GM18520 (cell line): ENCODE results near the gene ZFPM1.

Experiments
- ATAC-seq: cut with Tn5 transposase; IDR thresholded peaks from one replicate; pipeline ENCODE4 v1.9.1; 2021; ENCODE audit not compliant: unreplicated experiment

ZFPM1 gene

GRCh38 chr16:88558457-88559442 lies 105.7 kb downstream of the ZFPM1 start:
- ATAC-seq, result no peak

GRCh38 chr16:88560714-88561484 lies 107.8 kb downstream of the ZFPM1 start:
- ATAC-seq, result no peak

DNA sequence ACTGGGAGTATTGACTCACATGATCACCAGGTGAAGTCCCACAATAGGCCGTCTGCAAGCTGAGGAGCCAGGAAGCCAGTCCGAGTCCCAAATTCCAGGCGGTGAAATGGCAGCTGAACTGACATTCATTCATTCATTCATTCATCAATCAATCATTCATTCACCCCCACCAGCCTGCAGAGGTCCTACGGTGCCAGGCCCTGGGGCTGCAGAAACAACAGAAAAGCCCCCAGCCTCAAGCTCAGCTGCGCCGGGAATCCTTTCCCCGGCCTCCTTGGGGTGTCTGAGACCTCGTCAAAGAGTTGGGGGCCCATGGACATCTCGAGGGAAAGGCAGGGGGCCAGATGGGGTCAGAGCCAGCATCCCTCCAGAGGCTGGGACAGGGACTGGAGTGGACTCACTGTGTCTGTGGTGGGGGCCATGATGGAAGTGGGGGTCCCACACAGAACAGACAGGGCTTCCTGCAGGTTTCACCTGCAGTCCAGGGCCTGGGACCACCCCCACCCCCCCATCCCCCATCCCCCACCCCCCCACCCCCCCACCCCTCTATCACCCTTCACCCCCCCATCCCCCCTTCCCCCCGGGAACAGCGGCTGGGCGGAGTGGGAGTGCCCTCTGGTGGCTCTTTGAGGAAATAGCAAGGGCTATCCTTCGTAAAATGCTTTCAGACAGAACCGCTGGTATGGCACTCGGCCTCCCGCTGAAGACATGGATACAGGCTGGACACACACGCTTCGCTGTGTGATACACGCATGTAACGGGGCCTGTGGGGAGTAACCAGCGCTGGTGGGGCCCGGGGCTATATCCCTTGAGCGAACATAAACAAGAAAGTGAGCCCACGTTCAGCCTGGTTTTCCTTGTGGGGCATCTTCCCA lies 108.6 kb downstream of the ZFPM1 start:
- no peak for ATAC-seq

DNA sequence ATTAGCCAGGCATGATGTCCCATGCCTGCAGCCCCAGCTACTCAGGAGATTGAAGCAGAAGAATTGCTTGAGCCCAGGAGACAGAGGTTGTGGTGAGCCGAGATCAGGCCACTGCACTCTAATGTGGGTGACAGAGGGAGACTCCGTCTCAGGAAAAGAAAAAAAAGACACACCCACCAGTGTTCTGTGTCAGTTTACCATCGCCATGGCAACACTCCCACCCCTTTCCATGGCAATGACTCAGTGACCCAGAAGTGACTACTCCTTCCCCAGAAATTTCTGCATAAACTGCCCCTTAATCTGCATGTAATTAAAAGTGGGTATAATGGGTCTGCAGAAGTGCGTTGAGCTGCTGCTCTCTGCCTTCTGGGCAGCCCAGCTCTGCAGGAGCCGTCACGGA lies 113.1 kb downstream of the ZFPM1 start:
- ATAC-seq, result no peak

DNA sequence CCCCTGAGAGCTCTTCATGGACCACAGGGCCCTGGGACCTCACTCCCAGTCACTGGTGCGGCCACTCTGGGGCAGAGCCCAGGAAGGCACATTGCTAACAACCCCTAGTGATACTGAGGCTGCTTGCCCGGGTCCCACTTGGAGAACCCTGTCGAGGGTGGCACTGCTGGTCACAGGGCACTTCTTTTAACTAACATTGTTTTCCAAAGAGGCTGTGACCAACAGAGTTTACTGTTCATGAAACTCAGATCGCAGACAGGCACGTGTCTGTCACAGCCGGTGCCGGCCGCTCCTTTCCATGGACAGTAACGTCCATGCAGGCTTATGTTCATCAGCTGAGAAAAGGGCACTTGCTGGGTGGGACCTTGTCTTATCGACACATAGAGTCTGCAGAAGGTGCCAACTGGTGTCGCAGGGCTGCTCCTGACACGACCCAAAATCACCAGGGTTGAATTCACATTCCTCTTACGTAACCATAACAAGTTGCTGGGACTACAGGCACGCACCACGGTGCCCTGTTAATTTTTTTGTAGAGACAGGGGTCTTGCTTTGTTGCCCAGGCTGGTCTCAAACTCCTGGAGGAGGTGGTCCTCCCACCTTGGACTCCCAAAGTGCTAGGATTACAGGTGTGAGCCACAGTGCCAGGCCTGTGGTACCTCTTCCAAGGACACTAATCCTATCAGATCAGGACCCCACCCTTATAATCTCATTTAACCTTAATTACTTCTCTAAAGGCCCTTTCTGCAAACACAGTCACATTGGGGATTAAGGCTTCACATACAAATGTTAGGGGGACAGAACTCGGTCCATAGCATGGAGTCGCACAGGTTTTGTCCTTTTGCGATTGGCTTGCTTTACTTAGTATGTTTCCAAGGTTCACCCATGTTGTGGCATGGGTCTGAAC lies 115.9 kb downstream of the ZFPM1 start:
- ATAC-seq, result no peak

GRCh38 chr16:88569614-88569984 lies 116.5 kb downstream of the ZFPM1 start:
- ATAC-seq, result peak; percentile 5

DNA sequence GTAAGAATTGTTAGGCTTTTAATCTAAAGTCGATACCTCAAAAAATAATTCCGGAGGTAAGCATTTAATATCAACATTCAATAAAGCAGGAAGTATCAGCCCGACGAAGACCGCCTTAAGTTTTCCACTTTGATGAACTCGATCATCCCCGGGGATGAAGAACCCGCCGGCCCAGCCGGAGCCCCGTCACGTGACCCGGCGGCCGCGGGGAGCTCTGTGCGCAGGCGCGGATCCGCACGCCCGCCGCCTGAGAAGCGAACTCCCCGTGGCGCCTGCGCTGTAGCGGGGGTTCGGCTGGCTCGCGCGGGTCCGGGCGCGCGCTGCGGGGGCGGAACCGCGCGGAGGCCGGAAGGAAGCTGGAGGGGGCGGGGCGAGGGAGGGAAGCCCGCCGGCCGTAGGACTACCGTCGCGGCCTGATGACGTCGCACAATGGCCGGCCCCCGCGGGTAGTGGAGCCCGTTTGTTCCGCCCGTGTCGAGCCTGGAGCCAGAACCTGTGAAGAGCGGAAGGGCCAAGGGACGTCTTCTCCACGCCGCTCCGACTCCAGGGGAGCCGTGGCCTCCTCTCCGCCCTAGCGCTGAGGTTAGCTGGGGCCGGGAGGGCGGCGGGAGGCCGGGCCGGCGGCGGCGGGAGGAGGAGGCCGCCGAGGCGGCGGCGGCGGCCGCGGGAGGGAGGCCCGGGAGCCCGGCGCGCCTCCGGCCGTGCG lies 117.1 kb downstream of the ZFPM1 start, which contains the start of gene ZC3H18:
Gene ZC3H18 (plus strand): TSS at position 419 of the 706 bp plus-strand sequence. CDS start 6,721 bp downstream, outside the sequence.
- ATAC-seq, result peak; percentile 66

- no peak for ATAC-seq
Measured at GRCh38 chr16:88570691-88571092, 117.6 kb downstream of the ZFPM1 start.

DNA sequence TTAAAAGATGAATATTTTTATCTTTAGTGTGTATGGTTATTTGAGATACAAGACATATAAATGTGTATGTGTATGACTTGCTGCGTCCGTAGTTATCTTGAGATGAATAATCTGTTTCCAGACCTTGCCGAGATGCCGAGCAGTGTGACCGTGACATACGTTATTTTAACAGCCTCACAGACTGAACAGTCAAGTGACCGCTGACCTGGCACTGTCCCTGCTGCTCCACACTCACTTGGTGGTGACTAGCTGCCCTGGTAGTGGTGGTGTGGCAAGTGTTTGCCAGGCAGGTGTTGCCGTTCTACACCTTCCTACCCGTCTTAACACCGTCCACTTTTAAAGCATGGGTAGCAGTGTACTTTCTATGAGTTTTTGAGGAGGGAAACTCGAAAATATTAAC lies 122.2 kb downstream of the ZFPM1 start:
- no peak for ATAC-seq

- no peak for ATAC-seq
Measured at GRCh38 chr16:88576307-88576706, 123.2 kb downstream of the ZFPM1 start.

DNA sequence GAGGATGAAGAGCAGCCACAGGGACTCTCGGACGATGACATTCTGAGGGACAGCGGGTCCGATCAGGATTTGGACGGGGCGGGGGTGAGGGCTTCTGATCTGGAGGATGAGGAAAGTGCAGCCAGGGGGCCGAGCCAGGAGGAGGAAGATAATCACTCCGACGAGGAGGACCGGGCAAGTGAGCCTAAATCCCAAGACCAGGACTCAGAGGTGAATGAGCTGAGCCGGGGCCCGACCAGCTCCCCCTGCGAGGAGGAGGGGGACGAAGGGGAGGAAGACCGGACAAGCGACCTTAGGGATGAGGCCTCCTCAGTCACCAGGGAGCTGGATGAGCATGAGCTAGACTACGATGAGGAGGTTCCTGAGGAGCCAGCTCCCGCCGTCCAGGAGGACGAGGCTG lies 124.1 kb downstream of the ZFPM1 start:
- no peak for ATAC-seq

GRCh38 chr16:88578446-88579313 lies 125.6 kb downstream of the ZFPM1 start:
- ATAC-seq, result no peak

DNA sequence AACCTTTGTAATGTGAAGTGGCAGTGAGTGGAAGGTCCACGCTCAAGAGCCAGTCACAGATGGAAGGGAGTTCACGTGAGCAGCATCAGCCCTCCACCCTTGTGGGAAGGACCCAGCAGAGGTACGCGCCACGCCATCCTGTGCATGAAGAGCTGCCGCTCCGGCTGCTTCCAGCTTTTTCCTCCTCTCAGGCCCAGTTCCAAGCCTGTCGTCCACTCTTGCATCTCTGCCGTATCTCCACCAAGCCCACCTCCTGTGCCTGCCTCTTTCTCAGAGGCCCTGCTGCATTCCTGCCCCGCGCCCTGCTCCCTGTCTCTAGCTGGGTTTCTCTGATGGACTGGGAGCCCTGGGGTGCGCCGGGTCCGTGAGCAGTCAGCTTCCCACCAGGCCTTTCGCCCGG lies 127.3 kb downstream of the ZFPM1 start:
- ATAC-seq, result no peak

GRCh38 chr16:88581033-88581432 lies 128.0 kb downstream of the ZFPM1 start:
- no peak for ATAC-seq

DNA sequence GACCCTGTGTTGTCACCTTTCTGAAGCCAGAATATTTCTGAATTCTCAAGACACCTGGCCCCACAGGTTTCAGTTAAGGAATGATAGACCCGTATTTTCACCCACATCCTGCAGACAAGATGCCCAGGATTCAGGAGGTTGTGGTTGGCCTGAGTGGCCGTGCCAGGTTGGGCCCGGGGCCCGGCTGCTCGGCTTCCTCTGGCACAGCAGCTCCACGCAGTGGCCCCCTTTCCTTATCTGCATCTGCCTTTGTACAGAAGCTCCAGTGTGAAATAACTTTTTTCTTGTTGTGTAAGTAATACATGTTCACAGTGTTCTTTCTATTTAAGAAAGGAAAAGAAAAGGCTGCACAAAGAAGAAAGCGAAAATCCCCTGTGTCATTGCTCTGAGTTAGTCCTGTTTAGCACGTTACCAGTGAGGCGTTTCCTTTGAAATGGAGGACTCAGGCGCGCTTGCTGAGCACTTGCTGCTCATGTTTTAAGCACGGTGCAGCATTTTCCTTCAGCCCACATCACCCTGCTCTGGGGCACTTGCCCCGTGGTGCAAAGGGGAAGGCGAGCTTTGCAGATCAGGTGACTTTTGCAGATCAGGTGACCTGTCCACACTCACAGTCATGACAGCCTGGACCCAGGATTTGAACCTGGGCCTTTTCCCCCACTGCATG lies 130.0 kb downstream of the ZFPM1 start:
- ATAC-seq, result no peak

- ATAC-seq, result no peak
Measured at GRCh38 chr16:88584676-88585075, 131.6 kb downstream of the ZFPM1 start.

DNA sequence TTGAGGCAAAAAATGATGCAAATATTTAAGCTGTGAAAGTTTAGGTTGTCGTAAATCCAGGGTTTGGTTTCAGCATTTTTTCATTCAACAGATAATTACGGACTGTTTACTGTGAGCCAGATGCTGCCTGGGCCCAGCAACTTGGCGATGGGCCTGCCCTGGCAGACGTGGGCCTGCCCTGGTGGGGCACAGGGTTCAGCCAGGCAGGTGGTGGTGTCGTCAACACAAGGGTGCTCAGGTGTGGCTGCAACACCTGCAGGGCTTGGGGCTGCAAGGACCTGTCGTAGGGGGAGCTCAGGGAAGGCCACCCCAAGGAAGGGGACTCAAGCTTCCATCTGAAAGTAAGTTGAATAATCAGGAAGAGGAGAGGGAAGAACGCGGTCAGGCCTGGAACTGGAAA lies 132.2 kb downstream of the ZFPM1 start:
- ATAC-seq, result no peak
